ENCODE data around the gene NPTX2.

NPTX2 gene

GRCh38 chr7:98598846-98599615 is 18.1 kb upstream of the NPTX2 start:
- no peaks in the 10 kb centered on the region for H3F3A ChIP-seq (ENCODE audit: insufficient read depth, low read length)
- H3K27ac ChIP-seq (ENCODE audit: low read length): no peak overlapping the region
- H2AFZ ChIP-seq (ENCODE audit: low read length): no peak overlapping the region
- H3K9ac ChIP-seq (ENCODE audit: low read length): no peak overlapping the region
- no peak overlapping the region for H3K4me3 ChIP-seq (ENCODE audit: low read length)
- DNase-seq: no peak
- no peaks in the 10 kb centered on the region for H3K9me2 ChIP-seq (replicated peaks; ENCODE audit: insufficient read depth, low read length)
- H3K9me3 ChIP-seq (replicated peaks; ENCODE audit: insufficient read depth, low read length): no peaks in the 10 kb centered on the region
- H3K4me2 ChIP-seq (ENCODE audit: low read depth, low read length): no peak overlapping the region
- H3K79me2 ChIP-seq (ENCODE audit: low read length): no peaks in the 10 kb centered on the region
- no peak for TF ChIP-seq CTCF (IDR thresholded peaks at IDR 0.05; ENCODE audit: low read length)
- no peak for TF ChIP-seq EZH2phosphoT487 (IDR thresholded peaks at IDR 0.05; ENCODE audit: low read length)
- no peak for TF ChIP-seq EZH2 (optimal IDR thresholded peaks at IDR 0.05; ENCODE audit: low read depth, low read length)
- no peaks in the 10 kb centered on the region for H3K36me3 ChIP-seq (replicated peaks; ENCODE audit: insufficient read depth, low read length)
- no peaks in the 10 kb centered on the region for H4K20me1 ChIP-seq (ENCODE audit: insufficient read depth, low read length)
- H3K4me1 ChIP-seq (ENCODE audit: low read length): no peaks in the 10 kb centered on the region
- H3K27me3 ChIP-seq (replicated peaks; ENCODE audit: insufficient read depth, low read length): no peaks in the 10 kb centered on the region

GRCh38 chr7:98599886-98600285 is 17.2 kb upstream of the NPTX2 start:
- Histone ChIP-seq H3F3A (ENCODE audit: insufficient read depth, low read length) (no peaks in the 10 kb centered on the region), H3K27me3 (replicated peaks; ENCODE audit: insufficient read depth, low read length) (no peaks in the 10 kb centered on the region), H3K4me1 (ENCODE audit: low read length) (no peaks in the 10 kb centered on the region), H3K79me2 (ENCODE audit: low read length) (no peaks in the 10 kb centered on the region), H3K9me2 (replicated peaks; ENCODE audit: insufficient read depth, low read length) (no peaks in the 10 kb centered on the region), H3K36me3 (replicated peaks; ENCODE audit: insufficient read depth, low read length) (no peaks in the 10 kb centered on the region), H3K4me3 (ENCODE audit: low read length) (no peak overlapping the region), H4K20me1 (ENCODE audit: insufficient read depth, low read length) (no peaks in the 10 kb centered on the region), H2AFZ (ENCODE audit: low read length) (no peak overlapping the region), H3K9me3 (replicated peaks; ENCODE audit: insufficient read depth, low read length) (no peaks in the 10 kb centered on the region), H3K9ac (ENCODE audit: low read length) (no peak overlapping the region), H3K27ac (ENCODE audit: low read length) (no peak overlapping the region), H3K4me2 (ENCODE audit: low read depth, low read length) (no peak overlapping the region)
- TF ChIP-seq EZH2phosphoT487 (IDR thresholded peaks at IDR 0.05; ENCODE audit: low read length): no peak
- TF ChIP-seq CTCF (IDR thresholded peaks at IDR 0.05; ENCODE audit: low read length): no peak
- no peak for TF ChIP-seq EZH2 (optimal IDR thresholded peaks at IDR 0.05; ENCODE audit: low read depth, low read length)
- no peak for DNase-seq

GRCh38 chr7:98602755-98603398 is 14.2 kb upstream of the NPTX2 start:
- Histone ChIP-seq H3K4me1 (ENCODE audit: low read length) (no peaks in the 10 kb centered on the region), H3F3A (ENCODE audit: insufficient read depth, low read length) (no peaks in the 10 kb centered on the region), H4K20me1 (ENCODE audit: insufficient read depth, low read length) (no peaks in the 10 kb centered on the region), H3K4me3 (ENCODE audit: low read length) (no peak overlapping the region), H2AFZ (ENCODE audit: low read length) (no peak overlapping the region), H3K9me2 (replicated peaks; ENCODE audit: insufficient read depth, low read length) (no peaks in the 10 kb centered on the region), H3K4me2 (ENCODE audit: low read depth, low read length) (no peak overlapping the region), H3K79me2 (ENCODE audit: low read length) (no peaks in the 10 kb centered on the region), H3K9me3 (replicated peaks; ENCODE audit: insufficient read depth, low read length) (no peaks in the 10 kb centered on the region), H3K9ac (ENCODE audit: low read length) (no peak overlapping the region), H3K36me3 (replicated peaks; ENCODE audit: insufficient read depth, low read length) (no peaks in the 10 kb centered on the region), H3K27ac (ENCODE audit: low read length) (no peak overlapping the region), H3K27me3 (replicated peaks; ENCODE audit: insufficient read depth, low read length) (no peaks in the 10 kb centered on the region)
- DNase-seq: no peak
- TF ChIP-seq CTCF (IDR thresholded peaks at IDR 0.05; ENCODE audit: low read length) (no peak), EZH2phosphoT487 (IDR thresholded peaks at IDR 0.05; ENCODE audit: low read length) (no peak), EZH2 (optimal IDR thresholded peaks at IDR 0.05; ENCODE audit: low read depth, low read length) (no peak)
